Stimulated activated CD8-positive, alpha-beta memory T cell treated with anti-CD3 and anti-CD28 coated beads, Interleukin-4, amount 100 ng/mL, for 48 hours (primary cell): ENCODE measurements around the gene GPR62.

Experiments
- DNase-seq: peaks from one replicate; pipeline ENCODE4 v3.0.0-alpha.2; 2020

Gene GPR62

GRCh38 chr3:51938780-51939425, 16.3 kb upstream of the GPR62 start:
- DNase-seq, result peak; percentile 18

DNA sequence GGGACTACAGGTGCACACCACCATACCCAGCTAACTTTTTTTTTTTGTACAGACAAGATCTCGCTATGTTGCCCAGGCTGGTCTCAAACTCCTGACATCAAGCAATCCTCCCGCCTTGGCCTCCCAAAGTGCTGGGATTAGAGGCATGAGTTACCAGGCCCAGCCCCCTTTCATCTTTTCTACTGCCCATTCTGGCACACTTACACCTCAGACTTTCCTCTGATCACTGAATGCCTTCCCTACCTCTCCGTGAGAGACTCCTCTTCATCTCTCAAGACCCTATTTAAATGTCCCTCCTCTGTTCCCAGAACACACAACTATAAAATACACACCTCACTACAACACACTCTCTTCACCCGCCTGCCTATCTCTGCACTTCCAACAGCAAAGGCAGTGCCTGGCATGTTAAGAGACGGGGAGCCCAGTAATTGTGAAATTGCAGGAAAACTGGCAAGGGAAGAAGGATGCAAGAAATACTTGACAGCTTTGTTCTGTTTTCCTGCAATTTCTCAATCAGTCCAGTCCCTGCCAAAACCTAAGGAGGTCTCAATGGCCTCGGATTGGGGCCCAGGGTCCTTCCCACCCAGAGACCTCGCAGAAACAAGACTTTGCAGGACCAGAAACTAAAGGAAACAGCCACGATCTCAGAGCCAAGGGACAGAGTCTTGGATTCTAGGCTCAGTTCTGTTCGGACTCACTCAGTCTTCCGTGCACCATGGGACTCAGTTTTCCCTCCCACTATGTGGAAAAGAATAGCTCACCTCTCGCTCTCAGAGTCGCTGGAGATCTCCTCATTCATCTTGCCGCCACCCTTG, 14.3 kb upstream of the GPR62 start:
- peak; percentile 23 for DNase-seq

- DNase-seq, result no peak
Observed at GRCh38 chr3:51941463-51941797, 13.8 kb upstream of the GPR62 start.

DNA sequence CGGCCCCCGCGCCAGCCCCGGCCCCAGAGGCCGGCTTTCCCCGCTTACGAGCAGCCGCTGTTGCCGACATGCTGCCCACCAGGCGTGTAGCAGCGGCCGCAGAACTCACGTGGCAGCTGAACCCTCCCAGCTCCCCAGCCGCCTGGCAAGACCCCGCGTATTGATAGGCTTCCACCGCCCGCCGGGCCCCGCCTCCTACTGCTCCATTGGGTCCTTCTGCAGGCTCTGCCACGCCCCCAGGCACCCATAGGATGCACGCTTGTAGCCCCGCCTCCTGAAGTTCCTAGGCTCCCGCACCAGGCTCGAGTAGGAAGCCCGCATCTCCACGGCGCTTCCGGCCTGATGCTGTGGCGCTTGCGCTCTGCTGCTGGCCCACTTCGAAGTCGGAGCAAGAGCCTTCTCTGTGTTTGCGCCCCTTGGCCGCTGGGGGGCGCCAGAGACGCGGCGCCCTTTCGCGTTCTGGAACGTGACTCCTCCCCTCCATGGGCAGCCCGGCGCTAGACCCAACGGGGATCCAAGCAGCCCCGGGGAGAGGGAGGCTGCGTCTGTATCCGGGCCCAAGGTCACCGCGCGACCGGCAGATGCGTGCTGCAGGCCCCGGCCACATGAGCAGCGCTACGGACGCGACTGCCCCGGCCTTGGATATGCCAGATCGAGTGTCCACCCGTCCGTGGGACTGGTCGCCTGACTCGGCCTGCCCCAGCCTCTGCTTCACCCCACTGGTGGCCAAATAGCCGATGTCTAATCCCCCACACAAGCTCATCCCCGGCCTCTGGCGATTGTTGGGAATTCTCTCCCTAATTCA, 13.2 kb upstream of the GPR62 start, which contains the start of the genes PARP3 and RRP9:
Gene PARP3 (plus strand): TSS at position 566 of the 805 bp plus-strand sequence. CDS start 993 bp downstream, outside the sequence.
Gene RRP9 (minus strand): TSS at position 107 of the 805 bp plus-strand sequence. CDS start 37 bp downstream, at position 70.
- DNase-seq, result peak; percentile 99

DNA sequence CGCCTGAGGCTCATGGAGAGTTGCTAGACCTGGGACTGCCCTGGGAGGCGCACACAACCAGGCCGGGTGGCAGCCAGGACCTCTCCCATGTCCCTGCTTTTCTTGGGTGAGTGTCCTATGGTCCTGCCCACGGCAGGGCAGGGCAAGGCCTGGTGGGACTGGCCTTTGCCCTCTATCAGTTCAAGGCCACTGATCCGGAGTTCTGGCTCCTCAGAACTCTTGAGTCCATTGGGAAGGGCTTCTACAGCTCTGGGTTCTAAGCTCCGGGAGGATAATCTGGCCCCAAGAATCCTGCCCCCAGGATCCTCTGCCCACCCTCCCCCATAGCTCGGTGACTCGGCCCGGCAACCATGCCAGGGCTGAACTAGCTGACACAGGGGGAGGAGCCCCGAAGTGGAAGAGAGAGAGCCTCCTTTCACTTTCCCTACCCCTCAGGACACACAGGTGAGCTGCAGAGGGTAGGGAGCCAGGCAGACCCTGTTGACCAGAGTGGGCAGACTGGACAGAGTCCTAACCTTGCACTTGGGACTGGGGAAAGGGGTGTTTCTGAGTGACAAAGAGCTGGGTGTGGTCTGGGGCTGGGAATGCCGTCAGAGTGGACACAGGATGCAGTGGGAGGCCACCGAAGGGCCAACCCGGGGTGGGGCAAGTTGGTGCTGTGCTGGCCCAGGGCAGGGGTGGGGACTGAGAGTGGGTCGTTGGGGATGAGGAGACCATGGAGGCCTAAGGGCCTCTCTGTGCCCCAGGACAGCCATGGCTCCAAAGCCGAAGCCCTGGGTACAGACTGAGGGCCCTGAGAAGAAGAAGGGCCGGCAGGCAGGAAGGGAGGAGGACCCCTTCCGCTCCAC, 12.4 kb upstream of the GPR62 start:
- peak; percentile 73 for DNase-seq

DNA sequence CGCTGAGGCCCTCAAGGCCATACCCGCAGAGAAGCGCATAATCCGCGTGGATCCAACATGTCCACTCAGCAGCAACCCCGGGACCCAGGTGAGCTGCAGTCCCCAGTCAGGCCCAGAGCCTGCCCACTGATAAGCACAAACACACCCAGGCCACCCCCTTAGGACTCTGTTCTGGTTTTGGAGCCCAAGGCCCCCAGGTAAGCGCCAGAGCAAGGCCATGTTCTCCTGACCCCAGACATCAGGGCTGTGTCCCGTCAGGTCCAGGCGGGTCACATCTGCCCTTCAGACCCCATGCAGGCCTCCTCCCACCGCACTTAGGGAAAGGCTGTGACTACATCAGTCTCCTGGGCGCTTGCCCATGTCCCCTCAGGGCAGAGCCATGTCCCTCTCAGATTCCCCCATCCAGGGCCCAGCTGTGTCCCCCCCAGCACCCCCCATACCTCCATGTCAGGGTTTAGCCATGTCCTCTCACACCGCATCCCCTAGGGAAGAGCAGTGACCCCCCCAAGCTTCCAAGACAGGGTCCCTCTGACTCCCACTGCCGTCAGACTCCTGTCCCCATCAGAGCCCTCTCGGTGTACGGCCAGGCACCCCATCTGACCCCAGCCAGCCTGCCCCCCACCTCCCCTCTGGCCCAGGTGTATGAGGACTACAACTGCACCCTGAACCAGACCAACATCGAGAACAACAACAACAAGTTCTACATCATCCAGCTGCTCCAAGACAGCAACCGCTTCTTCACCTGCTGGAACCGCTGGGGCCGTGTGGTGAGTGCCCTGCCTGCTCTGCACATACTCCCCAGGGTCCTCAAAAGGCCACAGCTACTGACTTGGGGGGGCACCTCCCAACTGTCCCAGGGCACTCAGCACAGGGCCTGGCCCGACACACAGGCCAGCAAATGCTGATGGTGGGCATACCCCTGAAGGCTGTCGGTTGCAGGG, 11.5 kb upstream of the GPR62 start:
- no peak for DNase-seq

DNA sequence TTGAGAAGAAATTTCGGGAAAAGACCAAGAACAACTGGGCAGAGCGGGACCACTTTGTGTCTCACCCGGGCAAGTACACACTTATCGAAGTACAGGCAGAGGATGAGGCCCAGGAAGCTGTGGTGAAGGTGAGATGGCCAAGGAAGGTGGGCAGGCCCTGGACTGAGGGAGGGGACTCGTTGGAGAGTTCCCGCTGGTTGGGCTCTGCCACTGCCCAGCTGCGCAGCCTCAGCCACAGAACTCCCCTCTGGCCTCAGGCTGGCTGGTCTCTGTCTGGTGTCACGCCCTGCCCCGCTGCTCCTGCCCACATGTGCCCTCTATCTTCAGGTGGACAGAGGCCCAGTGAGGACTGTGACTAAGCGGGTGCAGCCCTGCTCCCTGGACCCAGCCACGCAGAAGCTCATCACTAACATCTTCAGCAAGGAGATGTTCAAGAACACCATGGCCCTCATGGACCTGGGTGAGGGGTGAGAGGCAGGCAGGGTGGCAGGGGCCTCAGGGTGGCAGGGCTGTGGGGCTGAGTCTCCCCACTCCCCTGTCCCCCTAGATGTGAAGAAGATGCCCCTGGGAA, 10.6 kb upstream of the GPR62 start:
- DNase-seq, result no peak

DNA sequence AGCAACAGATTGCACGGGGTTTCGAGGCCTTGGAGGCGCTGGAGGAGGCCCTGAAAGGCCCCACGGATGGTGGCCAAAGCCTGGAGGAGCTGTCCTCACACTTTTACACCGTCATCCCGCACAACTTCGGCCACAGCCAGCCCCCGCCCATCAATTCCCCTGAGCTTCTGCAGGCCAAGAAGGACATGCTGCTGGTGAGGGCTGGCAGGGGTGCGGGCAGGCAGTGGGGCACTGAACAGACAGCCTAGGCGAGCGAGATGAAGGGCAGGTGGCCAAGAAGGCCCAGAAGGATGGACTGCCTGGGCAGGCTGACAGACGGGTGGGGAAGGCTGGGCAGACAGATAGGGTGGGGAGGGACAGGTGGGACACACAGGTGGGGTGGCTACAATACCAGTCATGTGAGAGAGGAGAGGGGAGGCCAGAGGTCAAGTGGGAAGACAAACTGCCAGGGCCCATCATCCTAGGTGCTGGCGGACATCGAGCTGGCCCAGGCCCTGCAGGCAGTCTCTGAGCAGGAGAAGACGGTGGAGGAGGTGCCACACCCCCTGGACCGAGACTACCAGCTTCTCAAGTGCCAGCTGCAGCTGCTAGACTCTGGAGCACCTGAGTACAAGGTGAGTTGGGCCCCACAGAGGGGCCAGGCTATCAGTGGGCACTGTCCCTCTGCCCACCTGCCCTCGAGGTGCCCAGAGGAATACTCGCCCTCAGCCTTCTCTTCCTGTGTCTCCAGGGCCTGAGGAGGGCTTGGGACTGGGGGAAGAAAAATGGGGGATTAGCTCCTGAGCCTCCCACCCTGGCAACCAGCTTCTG, 9.9 kb upstream of the GPR62 start:
- DNase-seq, result no peak

- no peak for DNase-seq
Observed at GRCh38 chr3:51945926-51946705, 9.1 kb upstream of the GPR62 start.

DNA sequence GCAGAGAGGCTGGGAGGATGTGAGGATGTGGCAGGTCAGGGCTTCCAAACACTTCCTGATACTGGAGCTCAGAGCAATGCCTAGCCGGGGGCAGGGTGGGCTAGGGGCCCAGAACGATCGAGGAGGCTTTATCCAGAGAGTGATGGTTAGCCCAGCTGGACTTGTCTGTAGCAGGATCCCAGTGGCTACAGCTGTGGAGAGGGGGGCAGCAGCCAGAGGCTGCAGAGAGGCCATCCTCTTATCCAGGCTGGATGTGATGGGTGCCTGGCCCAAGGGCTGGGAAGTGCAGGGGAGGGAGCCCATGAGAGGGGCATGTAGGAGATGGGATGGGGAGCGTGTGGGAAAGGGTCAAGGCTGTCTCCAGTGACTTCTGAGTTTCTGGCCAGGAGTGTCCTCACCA, 8.4 kb upstream of the GPR62 start:
- DNase-seq, result no peak

DNA sequence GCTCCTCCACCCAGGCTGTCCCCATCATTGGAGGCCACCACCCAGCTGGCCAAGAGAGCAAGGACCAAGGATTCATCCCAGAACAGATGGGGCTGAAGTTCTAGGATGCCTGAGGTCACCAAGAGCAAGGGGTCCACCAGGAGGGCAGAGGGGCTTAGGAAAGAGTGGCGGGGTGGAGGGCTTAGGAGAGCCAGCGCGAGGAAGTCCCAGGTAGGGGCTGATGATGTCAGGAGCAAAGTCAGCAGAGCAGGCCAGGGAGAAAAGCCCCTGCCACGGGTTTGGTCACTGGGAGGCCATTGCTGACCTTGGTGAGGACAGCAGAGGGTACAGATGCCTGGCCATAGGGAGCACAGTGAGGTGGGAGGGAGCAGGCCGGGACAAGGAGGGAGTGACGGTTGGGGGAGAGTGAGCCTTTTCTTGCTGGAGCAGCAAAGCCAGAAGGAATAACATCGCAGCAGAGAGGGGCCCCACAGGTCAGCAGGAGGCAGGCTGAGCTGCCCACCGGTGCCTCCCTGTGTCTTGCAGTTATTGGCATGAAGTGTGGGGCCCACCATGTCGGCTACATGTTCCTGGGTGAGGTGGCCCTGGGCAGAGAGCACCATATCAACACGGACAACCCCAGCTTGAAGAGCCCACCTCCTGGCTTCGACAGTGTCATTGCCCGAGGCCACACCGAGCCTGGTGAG, 7.8 kb upstream of the GPR62 start:
- DNase-seq, result no peak

DNA sequence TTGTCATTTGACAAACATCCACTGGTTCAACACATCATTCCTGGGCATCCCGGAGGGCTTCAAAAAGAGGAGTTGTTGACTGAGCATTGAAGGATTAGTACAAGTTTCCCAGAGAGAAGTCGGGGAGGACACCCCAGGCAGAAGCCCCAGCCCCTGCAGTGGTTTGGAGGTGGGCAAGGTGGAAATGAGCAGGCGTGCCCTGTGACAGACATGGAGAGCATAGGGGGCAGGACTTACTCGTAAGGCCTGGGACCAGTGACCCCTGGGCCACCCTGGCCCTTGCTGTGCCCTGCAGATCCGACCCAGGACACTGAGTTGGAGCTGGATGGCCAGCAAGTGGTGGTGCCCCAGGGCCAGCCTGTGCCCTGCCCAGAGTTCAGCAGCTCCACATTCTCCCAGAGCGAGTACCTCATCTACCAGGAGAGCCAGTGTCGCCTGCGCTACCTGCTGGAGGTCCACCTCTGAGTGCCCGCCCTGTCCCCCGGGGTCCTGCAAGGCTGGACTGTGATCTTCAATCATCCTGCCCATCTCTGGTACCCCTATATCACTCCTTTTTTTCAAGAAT, 7.1 kb upstream of the GPR62 start:
- no peak for DNase-seq

GRCh38 chr3:51949121-51949520, 6.1 kb upstream of the GPR62 start:
- no peak for DNase-seq

GRCh38 chr3:51950899-51951298, 4.3 kb upstream of the GPR62 start:
- DNase-seq, result no peak

- no peak for DNase-seq
Observed at GRCh38 chr3:51953445-51953844, 1.7 kb upstream of the GPR62 start.

- DNase-seq, result no peak
Observed at GRCh38 chr3:51954105-51954504, 1.1 kb upstream of the GPR62 start.

- DNase-seq, result no peak
Observed at GRCh38 chr3:51954713-51955112, 468 bp upstream of the GPR62 start.
